GM19438 (cell line): ENCODE measurements around the gene LAMB4.

Experiments
- ATAC-seq: cut with Tn5 transposase; IDR thresholded peaks from one replicate; pipeline ENCODE4 v1.9.1; 2021; ENCODE audit warnings: low read depth; ENCODE audit not compliant: unreplicated experiment

LAMB4 gene

DNA sequence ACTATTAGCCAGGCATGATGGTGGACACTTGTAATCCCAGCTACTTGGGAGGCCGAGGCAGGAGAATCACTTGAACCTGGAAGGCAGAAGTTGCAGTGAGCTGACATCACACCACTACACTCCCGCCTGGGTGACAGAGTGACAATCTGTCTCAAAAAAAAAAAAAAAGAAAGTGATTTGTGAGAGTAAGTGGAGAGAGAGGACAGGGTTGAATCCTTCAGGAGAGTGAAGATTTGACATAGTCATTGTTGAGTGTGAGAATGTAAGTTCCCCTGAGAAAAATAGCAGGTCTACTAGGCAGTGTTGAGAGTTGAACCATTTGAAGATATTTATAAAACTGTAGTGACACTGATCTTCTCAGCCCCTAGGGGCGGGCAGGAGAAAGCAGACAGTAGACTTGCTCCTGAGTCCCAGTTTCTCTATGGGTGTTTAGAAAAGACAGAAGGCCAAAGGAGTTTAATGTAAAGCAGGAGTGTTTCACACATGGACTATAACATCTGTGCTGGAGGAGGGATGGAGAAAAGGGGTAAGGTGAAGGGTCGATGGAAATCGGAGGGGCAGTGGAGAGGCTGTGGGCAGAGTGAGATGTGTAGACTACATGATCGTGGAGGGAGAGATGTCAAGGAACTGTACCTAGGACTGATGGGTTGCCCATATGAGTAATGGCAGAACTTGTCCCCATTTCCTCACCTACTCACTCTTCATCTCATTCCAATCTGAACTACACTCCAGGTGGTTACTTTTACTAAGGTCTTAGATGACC lies 13.7 kb upstream of the LAMB4 start:
- ATAC-seq = no peak

DNA sequence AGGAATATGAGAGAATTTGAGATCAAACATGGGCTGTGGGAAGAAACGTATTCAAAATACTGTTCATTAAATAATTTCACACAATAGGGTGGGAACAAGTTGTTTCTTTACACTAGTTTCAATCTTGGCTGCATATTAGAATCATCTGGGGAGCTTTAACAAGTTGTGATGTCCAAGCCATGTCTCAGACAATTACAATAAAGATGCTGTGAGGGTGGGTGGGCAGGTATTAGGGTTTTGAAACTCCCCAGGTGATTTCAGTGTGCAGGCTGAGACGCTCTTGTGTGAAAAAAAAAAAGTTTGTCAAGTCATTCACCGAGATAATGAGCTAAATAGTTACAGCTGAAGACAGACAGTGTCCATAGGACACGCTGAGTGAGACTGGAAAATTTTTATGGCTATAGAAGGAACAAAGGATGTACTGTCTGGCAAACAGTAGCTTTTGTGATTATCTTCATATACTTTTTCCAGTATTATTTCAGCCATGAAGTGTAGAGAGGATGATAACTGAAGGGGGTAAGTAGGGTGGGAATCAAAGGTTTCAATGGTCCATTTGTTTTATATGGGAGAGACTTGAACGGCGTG lies 12.6 kb upstream of the LAMB4 start:
- ATAC-seq = no peak

DNA sequence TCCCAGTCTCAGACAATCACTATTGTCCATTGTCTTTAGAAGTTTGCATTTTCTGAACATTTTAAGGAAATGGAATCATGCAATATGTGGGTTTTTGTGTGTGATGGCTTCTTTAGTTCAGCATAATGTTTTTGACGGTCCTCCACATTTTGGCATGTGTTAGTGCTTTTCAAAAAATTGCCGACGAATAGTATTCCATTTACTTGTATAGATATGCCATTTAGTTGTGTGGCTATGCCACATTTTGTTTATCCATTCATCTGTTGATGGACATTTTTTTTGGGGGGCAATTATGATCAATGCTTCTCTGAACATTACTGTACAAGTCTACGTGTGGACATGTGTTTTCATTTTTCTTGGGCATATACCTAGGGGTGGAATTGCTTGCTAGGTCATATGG lies 12.0 kb upstream of the LAMB4 start:
- ATAC-seq = no peak

DNA sequence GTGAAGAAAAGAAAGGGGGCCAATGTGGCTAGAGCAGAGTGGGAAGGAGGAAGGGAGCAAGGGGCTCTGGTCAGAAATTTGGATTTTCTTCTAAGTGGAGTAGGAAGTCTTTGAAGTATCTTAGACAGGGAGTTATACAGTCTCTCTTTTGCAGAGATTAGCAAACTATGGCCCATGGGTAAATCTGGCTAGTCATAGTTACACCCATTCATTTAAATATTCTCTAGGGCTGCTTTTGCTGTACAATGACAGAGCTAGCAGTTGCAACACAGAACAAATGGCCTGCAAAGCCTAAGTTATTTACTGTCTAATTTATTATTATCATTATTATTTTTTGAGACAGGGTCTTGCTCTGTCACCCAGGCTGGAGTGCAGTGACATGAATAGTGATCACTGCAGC lies 10.5 kb upstream of the LAMB4 start:
- no peak for ATAC-seq

DNA sequence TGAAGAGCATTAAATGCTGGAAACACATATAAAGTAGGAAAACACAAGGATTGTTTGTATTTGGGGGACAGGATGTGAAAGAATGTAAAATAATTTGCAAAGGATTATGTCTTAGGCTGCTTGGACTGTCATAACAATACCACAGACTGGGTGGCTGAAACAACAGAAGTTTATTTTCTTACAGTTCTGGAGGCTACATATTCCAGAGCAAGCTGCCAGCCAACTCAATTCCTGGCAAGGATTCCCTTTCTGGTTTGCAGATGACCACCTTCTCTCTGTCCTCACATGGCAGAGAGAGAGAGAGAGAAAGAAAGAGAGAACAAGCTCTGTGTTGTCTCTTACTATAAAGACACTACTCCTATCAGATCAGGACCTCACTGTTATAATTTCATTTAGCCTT lies 8.8 kb upstream of the LAMB4 start:
- ATAC-seq = no peak

DNA sequence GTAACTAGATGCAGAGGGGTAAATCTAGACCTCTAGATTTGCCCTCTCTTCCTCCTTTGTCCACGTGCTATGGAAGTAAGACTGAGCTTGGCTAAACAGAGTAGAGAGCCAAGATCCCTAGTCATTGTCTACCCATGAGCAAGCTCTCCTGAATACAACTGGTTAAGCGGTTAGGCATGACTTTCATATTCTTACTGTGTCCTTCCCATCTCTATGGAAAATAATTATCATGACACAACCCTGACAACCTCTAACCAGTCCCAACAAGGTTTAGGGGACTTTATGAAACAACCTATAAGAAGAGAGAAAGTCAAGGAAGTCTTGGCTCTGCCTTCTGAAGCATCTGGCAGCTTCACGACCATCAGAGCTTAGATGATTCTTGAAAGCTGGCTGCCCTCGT lies 7.8 kb upstream of the LAMB4 start:
- no peak for ATAC-seq

DNA sequence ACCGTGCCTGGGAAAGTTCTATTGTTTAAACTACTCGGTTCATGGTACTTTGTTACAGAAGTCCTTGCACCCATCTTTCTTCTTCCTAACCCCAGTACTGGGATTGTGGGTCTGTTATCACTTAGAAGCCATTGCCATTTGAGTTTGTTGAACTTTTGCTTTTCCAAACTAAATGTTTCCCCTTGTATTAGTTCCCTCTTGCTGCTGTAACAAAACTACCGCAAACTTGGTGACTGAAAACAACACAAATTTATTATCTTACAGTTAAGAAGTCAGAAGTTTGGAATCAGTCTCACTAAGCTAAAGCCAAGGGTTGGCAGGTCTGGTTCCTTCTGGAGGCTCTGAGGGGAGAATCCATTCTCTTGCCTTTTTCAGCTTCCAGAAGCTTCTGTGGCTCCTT lies 6.9 kb upstream of the LAMB4 start:
- no peak for ATAC-seq

DNA sequence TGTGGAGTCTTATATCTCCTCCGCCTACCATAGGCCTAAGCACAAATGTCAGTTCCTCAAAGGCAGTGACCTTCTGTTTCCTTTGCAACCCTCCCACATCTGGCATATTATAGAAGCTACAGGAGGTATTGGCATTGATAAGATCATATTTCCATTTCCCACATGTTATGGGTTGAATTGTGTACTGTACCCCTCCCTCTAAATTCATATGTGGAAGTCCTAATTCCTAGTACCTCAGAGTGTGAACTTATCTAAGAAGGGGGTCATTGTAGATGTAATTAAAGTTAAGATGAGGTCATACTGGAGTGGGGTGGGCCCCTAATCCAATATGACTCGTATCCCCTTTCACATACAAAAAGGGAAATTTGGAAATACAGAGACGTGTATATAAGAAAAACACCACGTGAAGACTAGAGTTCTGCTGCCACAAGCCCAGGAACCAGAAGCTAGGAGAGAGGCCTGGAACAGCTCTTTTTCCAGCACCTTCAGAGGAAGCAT lies 6.1 kb upstream of the LAMB4 start:
- ATAC-seq = peak; percentile 14

DNA sequence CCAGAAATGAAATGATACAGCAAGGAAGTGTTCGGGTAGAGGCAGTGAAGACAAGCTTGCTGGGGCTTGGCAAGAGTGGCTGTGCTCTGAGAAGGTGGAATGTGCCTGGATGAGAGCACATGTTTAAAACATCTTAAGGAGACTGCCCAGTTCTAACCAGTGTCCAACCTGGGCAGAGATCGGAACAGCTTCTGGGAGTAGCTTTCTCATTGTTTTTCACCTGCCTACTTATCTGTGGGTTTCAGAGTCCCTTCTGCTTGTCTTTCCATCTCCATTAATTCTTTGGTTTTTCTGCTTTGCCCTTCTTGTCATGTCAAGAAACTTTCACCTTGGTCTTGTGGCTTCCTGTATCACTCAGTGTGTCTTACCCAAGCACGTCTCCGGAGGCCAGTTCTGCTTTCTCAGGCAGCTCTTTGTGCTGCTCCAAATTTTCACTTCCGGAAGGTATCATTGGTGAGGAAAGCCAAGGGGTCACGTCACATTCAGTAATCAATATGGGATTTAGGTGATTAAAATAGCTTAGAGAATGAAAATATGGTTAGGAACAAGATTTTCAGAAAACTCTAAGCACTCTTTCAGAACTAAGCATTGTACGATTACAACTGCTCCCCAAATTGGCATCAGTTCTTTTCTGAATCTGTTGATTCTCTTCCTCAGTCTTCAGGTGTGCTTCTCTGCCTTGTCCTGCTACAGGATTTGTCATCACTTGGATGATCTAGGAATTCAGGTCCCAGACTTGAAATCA lies 5.5 kb upstream of the LAMB4 start:
- peak; percentile 98 for ATAC-seq

DNA sequence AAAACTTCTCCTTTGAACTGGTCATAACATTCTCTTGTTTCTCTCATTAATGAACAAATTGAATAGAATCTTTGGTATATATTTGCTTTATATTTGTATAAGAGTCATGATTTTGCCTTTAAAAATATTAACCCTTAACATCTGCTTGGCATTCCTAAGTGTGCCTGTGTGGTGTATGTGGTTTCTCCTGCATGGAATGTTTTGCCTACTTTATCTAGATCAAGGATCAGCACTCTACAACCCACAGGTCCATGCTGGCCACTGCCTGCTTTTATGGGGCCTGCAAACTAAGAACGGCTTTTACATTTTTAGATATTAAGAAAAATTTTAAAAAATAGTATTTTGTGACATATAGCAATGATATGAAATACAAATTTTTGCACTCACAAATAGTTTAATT lies 4.3 kb upstream of the LAMB4 start:
- no peak for ATAC-seq

DNA sequence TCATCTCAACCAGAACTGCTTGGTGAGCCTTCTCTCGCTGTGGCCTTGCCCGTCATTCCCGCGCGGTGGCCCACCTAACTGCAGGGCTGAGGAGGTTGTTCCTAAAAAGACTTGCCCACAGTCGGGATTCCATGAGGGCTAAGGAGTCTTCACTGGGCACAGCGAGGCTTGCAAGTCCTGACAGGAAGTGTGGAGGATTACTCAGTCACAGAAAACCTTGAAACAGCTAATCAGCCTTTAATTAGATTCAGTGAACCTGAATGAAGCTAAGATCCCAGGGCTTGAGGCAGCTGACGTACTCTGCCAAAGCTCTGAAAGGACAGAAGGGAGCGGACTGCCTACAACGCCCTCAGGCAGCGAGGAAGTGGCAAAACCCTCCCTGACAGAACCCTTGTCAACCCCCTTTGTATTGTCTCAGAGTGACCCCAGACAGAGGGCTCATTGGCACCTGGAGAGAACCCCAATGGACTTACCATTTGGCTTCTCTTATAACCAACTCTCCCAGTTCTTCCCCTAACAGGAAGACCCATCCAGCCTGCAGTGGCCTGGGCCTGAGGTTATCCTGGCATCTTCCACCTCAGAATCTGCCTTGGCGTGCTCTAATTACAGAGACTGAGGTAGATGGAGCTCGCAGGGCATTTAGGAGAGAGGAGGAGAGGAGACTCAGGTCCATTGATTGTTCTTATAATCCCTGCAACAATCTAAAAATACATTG lies 2.5 kb upstream of the LAMB4 start:
- ATAC-seq = no peak

DNA sequence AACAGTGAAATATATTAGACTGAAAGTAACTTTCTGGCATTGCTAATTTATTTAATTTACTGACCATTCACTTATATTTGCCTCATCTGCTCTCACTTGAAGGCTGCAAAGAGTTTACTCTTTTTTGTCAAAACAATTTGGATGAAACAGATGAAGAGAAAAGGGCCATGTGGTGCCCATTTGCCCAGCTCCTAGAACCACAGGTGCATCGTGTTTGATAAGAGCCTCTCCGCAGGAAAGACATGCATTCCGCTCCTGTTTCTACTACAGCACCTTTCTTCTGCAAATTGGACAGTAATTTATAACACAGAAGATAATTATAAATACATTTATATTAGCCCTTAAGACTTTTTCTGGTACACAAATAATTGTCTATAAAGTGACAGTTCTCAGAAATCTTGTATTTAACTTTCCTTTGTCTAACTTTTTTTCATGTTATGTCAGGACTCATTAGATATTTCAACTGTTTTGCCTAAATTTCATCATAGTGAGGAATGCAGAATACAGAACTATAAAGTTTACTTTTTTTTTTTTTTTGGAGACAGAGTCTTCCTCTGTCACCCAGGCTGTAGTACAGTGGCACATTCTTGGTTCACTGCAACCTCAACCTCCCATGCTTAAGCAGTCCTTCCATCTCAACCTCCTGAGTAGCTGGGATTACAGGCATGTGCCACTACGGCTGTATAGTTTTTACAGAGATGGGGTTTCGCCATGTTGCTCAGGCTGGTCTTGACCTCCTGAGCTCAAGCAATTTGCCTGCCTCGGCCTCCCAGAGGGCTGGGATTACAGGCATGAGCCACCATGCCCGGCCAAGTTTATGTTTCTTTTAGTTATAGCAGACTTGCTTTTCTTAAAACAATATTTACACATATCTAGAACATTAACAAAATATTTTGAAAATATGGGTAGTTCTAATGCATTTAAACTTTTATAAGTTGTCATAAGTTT lies 869 bp downstream of the LAMB4 start:
- ATAC-seq = no peak

DNA sequence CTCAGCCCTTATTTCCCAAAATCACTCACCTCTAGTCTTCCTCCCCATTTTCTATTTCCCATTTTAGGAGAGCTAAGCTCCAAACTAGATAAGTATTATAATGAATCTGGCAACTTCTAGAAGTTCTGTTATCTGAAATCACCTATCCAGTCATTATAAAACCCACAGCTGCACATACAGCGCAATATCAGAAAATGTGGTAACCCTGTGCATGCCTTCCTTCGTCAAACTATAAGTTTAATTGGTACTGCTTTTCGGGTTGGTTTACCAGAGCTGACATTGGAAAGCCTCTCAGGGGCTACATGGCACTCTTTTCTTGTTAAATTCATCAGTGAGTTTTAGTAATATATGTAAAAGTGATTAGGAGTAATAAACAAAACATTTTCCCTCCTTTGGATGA lies 1.6 kb downstream of the LAMB4 start:
- no peak for ATAC-seq

DNA sequence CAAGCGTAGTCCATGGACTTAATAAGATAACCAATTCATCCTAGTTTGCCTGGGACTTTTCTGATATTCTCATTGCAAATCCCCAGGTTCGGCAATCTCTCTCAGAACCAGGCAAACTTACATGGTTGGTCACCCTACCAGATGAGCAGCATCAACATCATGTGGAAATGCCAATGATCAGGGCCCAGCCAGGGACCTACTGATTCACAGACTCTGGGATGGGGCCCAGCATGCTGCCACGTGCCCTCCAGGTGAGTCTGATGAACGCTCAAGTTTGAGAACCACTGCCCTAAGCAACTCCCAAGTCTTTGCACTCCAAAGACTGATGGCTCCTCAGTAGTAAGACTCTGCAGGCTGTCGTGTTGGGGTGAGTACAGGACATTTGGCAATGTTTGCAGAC lies 2.7 kb downstream of the LAMB4 start:
- no peak for ATAC-seq

DNA sequence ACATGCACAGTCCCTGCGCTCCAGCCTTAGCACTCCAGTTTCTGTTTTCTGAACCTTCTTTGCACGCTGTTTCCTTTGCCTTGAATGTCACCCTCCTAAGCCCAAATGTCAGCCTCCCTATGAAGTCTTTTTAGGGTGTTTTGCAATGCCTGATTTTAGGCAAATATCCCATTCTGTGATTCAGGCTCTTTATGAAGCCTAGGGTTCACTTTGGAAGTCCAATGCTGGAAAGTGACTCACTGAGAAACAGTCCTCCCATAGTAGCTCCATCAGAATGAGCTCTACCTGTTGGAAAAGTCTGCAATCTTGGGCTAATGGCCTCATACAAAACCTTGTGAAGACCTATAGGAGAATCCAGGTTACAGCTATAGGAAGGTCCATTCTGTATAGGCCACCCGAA lies 5.3 kb downstream of the LAMB4 start:
- ATAC-seq = no peak

DNA sequence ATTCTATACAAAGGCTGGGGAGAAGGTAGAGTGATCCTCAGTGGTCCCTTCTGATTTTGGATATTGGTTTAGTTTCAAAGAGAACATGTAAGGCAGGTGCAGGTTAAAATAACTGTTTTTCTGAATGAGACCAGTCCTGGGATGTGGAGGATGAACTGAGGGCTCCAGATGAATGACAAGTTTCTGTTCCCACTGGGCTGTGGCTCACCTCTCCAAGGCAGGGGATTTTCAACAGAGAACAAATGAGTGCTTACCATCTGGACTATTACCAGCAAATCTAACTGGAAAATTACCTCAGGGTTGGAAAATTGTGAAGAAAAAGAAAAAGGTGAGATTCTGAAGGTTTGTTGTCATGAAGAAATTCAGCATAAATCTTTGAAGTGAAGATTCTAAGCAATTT lies 8.0 kb downstream of the LAMB4 start:
- ATAC-seq = no peak

DNA sequence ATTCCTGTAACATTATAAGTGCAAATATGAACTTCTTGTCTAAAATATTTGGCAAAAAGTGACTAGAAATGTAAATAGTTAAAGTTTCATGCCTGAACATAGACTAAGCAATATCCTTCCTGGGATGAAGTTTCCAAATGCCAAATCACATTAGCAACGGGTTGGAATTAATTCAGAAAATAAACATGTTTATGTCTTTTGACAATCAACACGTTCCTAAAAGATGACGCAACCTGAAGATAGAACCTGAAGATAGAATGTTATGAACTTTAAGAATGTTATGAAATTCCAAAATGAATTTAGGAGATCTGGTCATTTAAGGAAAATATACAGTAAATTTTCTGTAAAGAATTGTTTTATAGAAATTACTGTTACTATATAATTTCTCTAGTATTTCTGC lies 9.2 kb downstream of the LAMB4 start:
- no peak for ATAC-seq

DNA sequence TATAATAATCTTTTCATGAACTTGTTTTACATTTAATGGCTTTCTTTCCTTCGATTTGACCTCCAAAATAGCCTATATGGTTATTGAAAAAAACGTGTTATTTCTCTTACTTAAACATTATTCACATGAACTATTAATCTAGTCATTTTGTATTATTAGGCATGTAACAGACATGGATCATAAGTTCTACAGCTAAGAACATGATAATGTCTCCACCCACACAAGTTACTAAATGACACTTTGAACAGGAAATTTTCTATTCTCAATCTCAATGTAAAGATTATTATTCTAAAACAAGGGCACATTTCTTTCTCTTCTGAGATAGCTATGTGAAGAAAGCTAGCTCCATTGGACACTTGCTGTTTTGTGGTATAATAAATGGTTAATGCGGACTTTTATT lies 10.0 kb downstream of the LAMB4 start:
- no peak for ATAC-seq

DNA sequence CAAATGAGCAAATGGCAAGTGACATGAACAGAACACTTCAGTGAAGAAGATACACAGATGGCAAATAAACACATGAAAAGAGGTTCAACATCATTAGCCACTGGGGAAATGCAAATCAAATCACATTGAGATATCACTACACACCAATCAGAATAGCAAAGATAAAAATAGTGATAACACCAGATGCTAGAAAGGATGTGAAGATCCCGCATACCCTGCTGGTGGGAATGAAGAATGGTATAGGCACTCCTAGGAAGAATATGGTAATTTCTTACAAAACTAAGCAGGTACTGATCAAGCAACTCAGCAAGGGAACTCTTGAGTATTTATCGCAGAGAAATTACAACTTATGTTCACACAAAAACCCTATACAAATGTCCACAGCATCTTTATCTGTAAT lies 11.2 kb downstream of the LAMB4 start:
- no peak for ATAC-seq
